Measurements from ENCODE around the gene JSRP1. TPM values are rescaled to one million over a fixed set of nuclear protein-coding genes. Genes with fewer than 3 reads are reported as not detected.

JSRP1 gene
- total RNA-seq, 4 donors from 2014 or later: 1.5 TPM; not detected in 3

- no peak for DNase-seq
- TF ChIP-seq POLR2A (IDR thresholded peaks at IDR 0.05): no peak
- TF ChIP-seq, protein P1, sequence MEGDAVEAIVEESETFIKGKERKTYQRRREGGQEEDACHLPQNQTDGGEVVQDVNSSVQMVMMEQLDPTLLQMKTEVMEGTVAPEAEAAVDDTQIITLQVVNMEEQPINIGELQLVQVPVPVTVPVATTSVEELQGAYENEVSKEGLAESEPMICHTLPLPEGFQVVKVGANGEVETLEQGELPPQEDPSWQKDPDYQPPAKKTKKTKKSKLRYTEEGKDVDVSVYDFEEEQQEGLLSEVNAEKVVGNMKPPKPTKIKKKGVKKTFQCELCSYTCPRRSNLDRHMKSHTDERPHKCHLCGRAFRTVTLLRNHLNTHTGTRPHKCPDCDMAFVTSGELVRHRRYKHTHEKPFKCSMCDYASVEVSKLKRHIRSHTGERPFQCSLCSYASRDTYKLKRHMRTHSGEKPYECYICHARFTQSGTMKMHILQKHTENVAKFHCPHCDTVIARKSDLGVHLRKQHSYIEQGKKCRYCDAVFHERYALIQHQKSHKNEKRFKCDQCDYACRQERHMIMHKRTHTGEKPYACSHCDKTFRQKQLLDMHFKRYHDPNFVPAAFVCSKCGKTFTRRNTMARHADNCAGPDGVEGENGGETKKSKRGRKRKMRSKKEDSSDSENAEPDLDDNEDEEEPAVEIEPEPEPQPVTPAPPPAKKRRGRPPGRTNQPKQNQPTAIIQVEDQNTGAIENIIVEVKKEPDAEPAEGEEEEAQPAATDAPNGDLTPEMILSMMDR (IDR thresholded peaks at IDR 0.05): no peak
- peaks cover 17 to 58% (median 19%) of the 10 kb centered on the region in 3 donors for H3K4me1 ChIP-seq
- no peak overlapping the region for H3K27ac ChIP-seq
- no peaks in the 10 kb centered on the region for H3K27me3 ChIP-seq
- intact Hi-C loops (cut with DNase I): no loop called here
- H3K36me3 ChIP-seq: peaks cover 42 to 96% (median 54%) of the 10 kb centered on the region in 3 donors
- H3K9me3 ChIP-seq: no peaks in the 10 kb centered on the region
- no peak overlapping the region for H3K4me3 ChIP-seq
- WGBS, 2 donors: 85 to 92% methylated on average over 14 to 15 of the region's 33 CpGs
Observed at GRCh38 chr19:2210987-2211740, 45.1 kb downstream of the JSRP1 start.

GRCh38 chr19:2210206-2210605 is 46.0 kb downstream of the JSRP1 start:
- WGBS, 2 donors: no CpG with 5 or more reads among the region's 21 CpGs
- Histone ChIP-seq H3K27me3 (no peaks in the 10 kb centered on the region), H3K9me3 (no peaks in the 10 kb centered on the region), H3K4me3 (no peak overlapping the region), H3K36me3 (peaks cover 38 to 86% (median 51%) of the 10 kb centered on the region in 3 donors), H3K27ac (no peak overlapping the region), H3K4me1 (peaks cover 17 to 68% (median 19%) of the 10 kb centered on the region in 3 donors)
- TF ChIP-seq, protein P1 (IDR thresholded peaks at IDR 0.05): no peak
- TF ChIP-seq POLR2A (IDR thresholded peaks at IDR 0.05): no peak
- intact Hi-C loops (cut with DNase I): no loop called here
- DNase-seq: no peak

GRCh38 chr19:2209408-2209807 is 46.8 kb downstream of the JSRP1 start:
- peaks cover 20 to 72% (median 21%) of the 10 kb centered on the region in 3 donors for H3K4me1 ChIP-seq
- TF ChIP-seq, protein P1 (IDR thresholded peaks at IDR 0.05): no peak
- TF ChIP-seq POLR2A (IDR thresholded peaks at IDR 0.05): no peak
- H3K27ac ChIP-seq: no peak overlapping the region
- DNase-seq: no peak
- intact Hi-C loops (cut with DNase I): no loop called here
- no peaks in the 10 kb centered on the region for H3K9me3 ChIP-seq
- H3K4me3 ChIP-seq: no peak overlapping the region
- 90 to 100% methylated on average over 4 to 6 of the region's 17 CpGs for WGBS, 2 donors
- peaks cover 38 to 79% (median 51%) of the 10 kb centered on the region in 3 donors for H3K36me3 ChIP-seq
- H3K27me3 ChIP-seq: no peaks in the 10 kb centered on the region

GRCh38 chr19:2208975-2209374 is 47.2 kb downstream of the JSRP1 start:
- Histone ChIP-seq H3K4me1 (peaks cover 23 to 72% (median 24%) of the 10 kb centered on the region in 3 donors), H3K27me3 (no peaks in the 10 kb centered on the region)
- intact Hi-C loops (cut with DNase I): no loop called here

More at GRCh38 chr19:2208975-2209374, 47.2 kb downstream of the JSRP1 start:
- no peak overlapping the region for H3K4me3 ChIP-seq
- H3K9me3 ChIP-seq: no peaks in the 10 kb centered on the region
- TF ChIP-seq, protein P1 (IDR thresholded peaks at IDR 0.05): no peak
- TF ChIP-seq POLR2A (IDR thresholded peaks at IDR 0.05): no peak
- peak overlapping the region in 2 of 4 donors; percentile 6 to 16 for H3K27ac ChIP-seq
- no peak for DNase-seq
- 56 to 75% methylated on average over 9 to 10 of the region's 10 CpGs for WGBS, 2 donors
- H3K36me3 ChIP-seq: peaks cover 35 to 75% (median 50%) of the 10 kb centered on the region in 3 donors

Measured in esophagus squamous epithelium (tissue), 5 donors.